ENCODE results near the gene PHKA2.

Gene PHKA2

GRCh38 chrX:18985186-18985435 lies 1.2 kb upstream of the PHKA2 start:
- TF ChIP-seq CTCF (IDR thresholded peaks at IDR 0.05) = no peak

GRCh38 chrX:18984381-18985185 lies 669 bp upstream of the PHKA2 start:
- no peak; the same call in 1 of the 2 replicates for TF ChIP-seq CTCF (IDR thresholded peaks at IDR 0.05)

- TF ChIP-seq CTCF (IDR thresholded peaks at IDR 0.05) = no peak
These were observed 2.6 kb downstream of the PHKA2 start for GRCh38 chrX:18981124-18981807.

- no peak for TF ChIP-seq CTCF (IDR thresholded peaks at IDR 0.05)
These were observed 8.9 kb downstream of the PHKA2 start for GRCh38 chrX:18974993-18975392.

- no peak for TF ChIP-seq CTCF (IDR thresholded peaks at IDR 0.05)
These were observed 10.3 kb downstream of the PHKA2 start for GRCh38 chrX:18973527-18974192.

GRCh38 chrX:18971506-18971905 lies 12.4 kb downstream of the PHKA2 start:
- no peak for TF ChIP-seq CTCF (IDR thresholded peaks at IDR 0.05)

GRCh38 chrX:18970465-18970864 lies 13.4 kb downstream of the PHKA2 start:
- no peak for TF ChIP-seq CTCF (IDR thresholded peaks at IDR 0.05)

Data from LNCAP (cell line).